Heart left ventricle (tissue), 16 donors: ENCODE measurements around the gene ADAMTSL2. TPM values are rescaled to one million over a fixed set of nuclear protein-coding genes. Genes with fewer than 3 reads are reported as not detected.

Experiments used
- ATAC-seq, 4 donors: fragments of 200-7000 bp; cut with Tn5 transposase; one replicate each; pipeline ENCODE4 v1.9.1; 2020 to 2022; ENCODE audit warnings: moderate library complexity in 4 of 4, mild to moderate bottlenecking in 3 of 4, moderate number of reproducible peaks in 1 of 4
- DNase-seq, 5 donors: peaks; one replicate each; pipeline ENCODE4 v3.0.0-alpha.2; 2020
- H3K27ac ChIP-seq, 12 donors: fragments of 200-600 bp; sonication (generic) in 4 of 12; one replicate each; pipeline versions ENCODE4 v1.5.0 to v1.8.0; 2016 to 2022; ENCODE audit warnings: mild to moderate bottlenecking in 2 of 12
- H3K27me3 ChIP-seq, 9 donors: fragments of 200-600 bp; sonication (generic) in 2 of 9; one replicate each; pipeline versions ENCODE4 v1.5.1 to v1.8.0; 2016 to 2022; ENCODE audit warnings: mild to moderate bottlenecking in 3 of 9
- H3K36me3 ChIP-seq, 9 donors: fragments of 200-600 bp; sonication (generic) in 2 of 9; one replicate each; pipeline versions ENCODE4 v1.5.0 to v1.8.0; 2018 to 2022; ENCODE audit warnings: mild to moderate bottlenecking in 2 of 9
- H3K4me1 ChIP-seq, 12 donors: fragments of 200-600 bp; sonication (generic) in 4 of 12; one replicate each; pipeline versions ENCODE4 v1.5.0 to v1.8.0; 2016 to 2022; ENCODE audit warnings: mild to moderate bottlenecking in 3 of 12
- H3K4me3 ChIP-seq, 12 donors: fragments of 200-600 bp; sonication (generic) in 4 of 12; one replicate each; pipeline versions ENCODE4 v1.5.0 to v1.8.0; 2017 to 2022; ENCODE audit warnings: mild to moderate bottlenecking in 9 of 12, moderate library complexity in 4 of 12
- H3K9me3 ChIP-seq, 12 donors: fragments of 200-600 bp; sonication (generic) in 4 of 12; one replicate each; pipeline versions ENCODE4 v1.5.0 to v1.8.0; 2016 to 2022; ENCODE audit warnings: mild to moderate bottlenecking in 1 of 12
- POLR2A ChIP-seq, 2 donors: fragments of 450-650 bp; IDR thresholded peaks; one replicate each; pipeline ENCODE4 v1.6.1; 2017; ENCODE audit warnings: antibody characterized with exemption in 2 of 2, mild to moderate bottlenecking in 2 of 2, moderate library complexity in 2 of 2
- WGBS, 4 donors: extraction: QIAGEN DNeasy Blood & Tissue Kit in 2 of 4; methylation state at CpG; one replicate each; pipeline versions ENCODE4 v1.1.5 to v1.1.7; 2013 to 2018; 5-methylcytosine and 5-hydroxymethylcytosine counted together
- intact Hi-C, 10 donors: fragments of 100-400 bp; cut with DNase I; formaldehyde crosslinking; loops; one replicate each; pipeline versions ENCODE4 v1.11.1 to v1.14.2; 2022
- polyA plus RNA-seq, 2 donors: library from polyadenylated mRNA; stranded (reverse); fragments of 200-250 nt; gene quantifications; one replicate each; pipeline ENCODE4 v1.2.3, GENCODE V29; 2013
- total RNA-seq, 9 donors: library from RNA; depleted of rRNA in 2 of 9; stranded (reverse); fragments of >200 nt in 2 of 9; fragmentation: NEBNext Ultra II Directional in 3 of 9; extraction: Animal tissue kit (Norgen Biotek cat#: 25700) in 3 of 9; gene quantifications; one replicate each; pipeline versions ENCODE4 v1.1.0 to v1.2.4, GENCODE V29; 2016 to 2023
- TF ChIP-seq, protein P1 (sequence below), 12 donors: fragments of 200-600 bp; sonication (generic) in 4 of 12; IDR thresholded peaks; one replicate each; pipeline versions ENCODE4 v1.5.0 to v1.8.0; 2018 to 2022; ENCODE audit warnings: antibody characterized with exemption in 12 of 12, mild to moderate bottlenecking in 5 of 12
- donor health status: ischemic (EF 13 %, LVEDD 7.1; RV severe dilation, severe dysfunction).
- donor health status: healthy with polysubstance abuse.
- donor health status: DM: no; HTN: yes; CAD: no.
- donor health status: DM: no; HTN: no; CAD: no.
- donor health status: ischemic (EF 25% LVEDD 6.9; RV normal size, moderate dysfunction).
- donor health status: ischemic (EF 25% LVEDD 5.7; RV mildly dilated, moderate dysfunction).
- donor health status: healthy.
- donor health status: DM: yes; HTN: yes; CAD: no.
- donor health status: ischemic (EF 35%, LVEDD 5.7; RV mildly dilated, moderate dysfunction).
- donor health status: nonischemic (EF 11% LVEDD 7.7; RV severe dilation, severe dysfunction).
- donor health status: DM: yes; HTN: yes; CAD: no.
- donor health status: PGD.
- donor health status: ischemic (EF 29% LVEDD 5.4; RV normal size, mild dysfunction).
- donor health status: nonischemic (EF 23%, LVEDD 6.1; RV moderate dilation, normal function).

ADAMTSL2 gene
- total and polyA plus RNA-seq, 11 donors: 2.3 to 5.1 (median 3.7) TPM

DNA sequence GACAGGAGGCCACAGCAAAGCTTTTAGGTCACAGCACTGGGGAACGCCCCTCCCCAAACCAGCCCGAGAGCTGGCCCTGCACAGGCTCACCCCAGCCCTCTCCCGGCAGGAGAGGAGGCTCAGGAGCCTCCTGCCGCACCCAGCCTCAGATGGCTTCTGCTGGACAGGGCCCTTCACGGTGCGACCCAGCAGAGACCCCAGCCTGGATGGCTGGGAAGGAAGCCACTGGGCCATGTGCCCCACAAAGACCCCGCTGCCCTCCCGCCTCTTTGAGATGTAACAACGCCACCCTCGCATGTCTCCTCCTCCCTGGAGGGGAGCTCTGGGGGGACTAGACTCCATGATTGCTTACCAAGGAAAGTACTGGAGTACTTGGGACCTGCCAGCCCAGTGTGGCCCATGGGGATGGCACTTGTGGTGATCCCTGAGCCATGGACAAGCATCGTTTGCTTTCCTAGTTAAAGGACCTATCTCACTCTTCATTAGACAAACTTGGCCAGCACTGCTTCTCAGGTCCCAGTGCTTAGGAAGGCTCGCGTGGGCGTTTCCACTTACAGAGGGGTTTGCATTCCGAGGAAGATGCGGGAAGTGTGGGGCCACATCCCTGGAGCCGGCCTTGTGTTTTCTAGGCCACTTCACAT is 18.8 kb upstream of the ADAMTSL2 start:
- Histone ChIP-seq H3K4me3 (no peak overlapping the region), H3K9me3 (no peaks in the 10 kb centered on the region), H3K36me3 (no peaks in the 10 kb centered on the region), H3K27me3 (no peaks in the 10 kb centered on the region), H3K4me1 (peaks cover 0 to 23% (median 12%) of the 10 kb centered on the region in 12 donors), H3K27ac (no peak overlapping the region)
- TF ChIP-seq, protein P1, sequence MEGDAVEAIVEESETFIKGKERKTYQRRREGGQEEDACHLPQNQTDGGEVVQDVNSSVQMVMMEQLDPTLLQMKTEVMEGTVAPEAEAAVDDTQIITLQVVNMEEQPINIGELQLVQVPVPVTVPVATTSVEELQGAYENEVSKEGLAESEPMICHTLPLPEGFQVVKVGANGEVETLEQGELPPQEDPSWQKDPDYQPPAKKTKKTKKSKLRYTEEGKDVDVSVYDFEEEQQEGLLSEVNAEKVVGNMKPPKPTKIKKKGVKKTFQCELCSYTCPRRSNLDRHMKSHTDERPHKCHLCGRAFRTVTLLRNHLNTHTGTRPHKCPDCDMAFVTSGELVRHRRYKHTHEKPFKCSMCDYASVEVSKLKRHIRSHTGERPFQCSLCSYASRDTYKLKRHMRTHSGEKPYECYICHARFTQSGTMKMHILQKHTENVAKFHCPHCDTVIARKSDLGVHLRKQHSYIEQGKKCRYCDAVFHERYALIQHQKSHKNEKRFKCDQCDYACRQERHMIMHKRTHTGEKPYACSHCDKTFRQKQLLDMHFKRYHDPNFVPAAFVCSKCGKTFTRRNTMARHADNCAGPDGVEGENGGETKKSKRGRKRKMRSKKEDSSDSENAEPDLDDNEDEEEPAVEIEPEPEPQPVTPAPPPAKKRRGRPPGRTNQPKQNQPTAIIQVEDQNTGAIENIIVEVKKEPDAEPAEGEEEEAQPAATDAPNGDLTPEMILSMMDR (IDR thresholded peaks at IDR 0.05): no peak
- no peak for TF ChIP-seq POLR2A (IDR thresholded peaks at IDR 0.05)
- no peak for ATAC-seq
- intact Hi-C loops: no loop called here
- peak in 3 of 5 donors; percentile 9 to 53 (median 15) for DNase-seq
- WGBS, 4 donors: 90 to 94% (median 91%) methylated on average over 17 of the region's 17 CpGs

DNA sequence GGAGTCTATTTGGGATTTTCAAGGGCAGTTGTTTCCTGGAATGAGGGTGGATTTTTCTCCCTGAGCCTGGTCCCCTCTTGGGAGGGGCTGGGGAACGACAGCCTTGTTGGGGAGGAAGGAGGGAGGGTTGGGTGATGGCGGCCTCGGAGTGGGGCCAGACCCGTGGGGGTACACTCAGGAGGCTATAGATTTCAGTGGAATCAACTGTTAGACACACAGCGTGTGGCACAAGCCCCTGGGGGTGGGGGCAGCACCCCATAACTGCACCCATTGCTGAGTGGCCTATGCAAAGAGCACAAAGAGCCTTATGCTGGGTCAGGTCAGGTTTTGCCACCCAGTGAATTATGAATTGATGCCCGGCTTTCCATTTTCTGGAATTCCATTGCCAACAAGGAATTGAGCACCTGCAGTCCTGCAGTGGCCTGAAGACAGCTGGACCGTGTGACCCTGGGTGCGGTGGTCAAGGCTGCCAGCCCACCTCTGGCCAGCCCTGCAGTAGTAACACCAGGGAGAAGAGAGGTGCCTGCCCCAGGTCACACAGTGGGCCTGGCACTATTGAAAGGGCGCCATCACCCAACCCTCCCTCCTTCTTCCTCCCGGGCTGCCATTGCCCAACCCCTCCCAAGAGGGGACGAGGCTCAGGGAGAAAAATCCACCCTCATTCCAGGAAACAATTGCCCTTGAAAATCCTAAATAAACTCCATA is 18.1 kb upstream of the ADAMTSL2 start:
- peaks cover 0 to 23% (median 12%) of the 10 kb centered on the region in 12 donors for H3K4me1 ChIP-seq
- no peaks in the 10 kb centered on the region for H3K27me3 ChIP-seq
- no peak overlapping the region for H3K27ac ChIP-seq
- DNase-seq (peak in 3 of 5 donors; percentile 15 to 39 (median 19)), ATAC-seq (no peak)
- no peak overlapping the region for H3K4me3 ChIP-seq
- no peak for TF ChIP-seq POLR2A (IDR thresholded peaks at IDR 0.05)
- TF ChIP-seq, protein P1 (IDR thresholded peaks at IDR 0.05): no peak
- no peaks in the 10 kb centered on the region for H3K36me3 ChIP-seq
- intact Hi-C loops: no loop called here
- H3K9me3 ChIP-seq: no peaks in the 10 kb centered on the region
- 82 to 91% (median 88%) methylated on average over 9 to 11 of the region's 11 CpGs for WGBS, 4 donors

DNA sequence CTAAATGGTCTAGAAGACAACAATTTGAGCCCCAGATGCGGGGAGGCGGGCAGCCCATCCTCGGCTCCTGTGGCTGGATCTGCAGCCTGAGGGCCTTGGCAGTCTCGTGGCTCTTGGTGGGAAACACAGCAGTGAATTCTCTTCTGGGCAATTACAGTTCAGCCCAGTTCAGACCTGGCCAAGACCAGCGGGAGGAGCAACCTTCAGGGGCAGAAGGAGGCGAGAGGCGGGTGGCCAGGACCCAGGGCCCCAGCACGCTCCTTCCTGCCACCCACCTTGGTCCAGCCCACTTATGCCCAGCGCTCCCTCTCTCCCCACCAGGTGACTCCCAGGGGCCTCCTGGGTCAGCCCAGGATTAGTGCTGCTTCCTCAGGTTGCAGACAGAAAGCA is 17.5 kb upstream of the ADAMTSL2 start:
- ATAC-seq (no peak), DNase-seq (peak in 3 of 5 donors; percentile 6 to 14 (median 6))
- Histone ChIP-seq H3K4me3 (no peak overlapping the region), H3K4me1 (peaks cover 0 to 23% (median 12%) of the 10 kb centered on the region in 12 donors), H3K27ac (no peak overlapping the region), H3K9me3 (no peaks in the 10 kb centered on the region), H3K27me3 (no peaks in the 10 kb centered on the region), H3K36me3 (no peaks in the 10 kb centered on the region)
- 90 to 97% (median 95%) methylated on average over 8 to 9 of the region's 9 CpGs for WGBS, 4 donors
- TF ChIP-seq, protein P1 (IDR thresholded peaks at IDR 0.05): no peak
- TF ChIP-seq POLR2A (IDR thresholded peaks at IDR 0.05): no peak
- intact Hi-C loops: no loop called here

DNA sequence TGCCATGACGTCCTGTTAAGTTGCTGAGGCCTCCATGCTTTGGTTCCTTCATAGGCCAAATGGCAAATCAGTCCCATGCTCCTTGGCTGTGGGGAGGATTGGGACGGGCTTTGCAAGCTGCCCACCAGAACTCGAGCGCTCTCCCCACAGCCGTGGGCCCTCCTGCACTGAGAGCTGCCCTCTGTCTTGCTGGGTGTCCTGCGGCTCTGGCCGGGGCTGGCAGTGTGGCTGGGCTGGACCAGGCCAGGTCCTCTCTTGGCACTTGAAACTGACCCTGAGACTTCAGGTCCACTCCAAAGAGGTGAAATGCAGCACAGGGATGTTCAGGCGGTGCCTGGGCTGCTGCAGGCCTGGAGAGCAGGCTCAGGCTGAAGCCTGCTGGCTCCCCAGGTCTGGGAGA is 16.8 kb upstream of the ADAMTSL2 start:
- no peak for ATAC-seq
- WGBS, 4 donors: 78 to 84% (median 82%) methylated on average over 7 to 8 of the region's 8 CpGs
- DNase-seq: peak in 3 of 5 donors; percentile 15 to 50 (median 19)
- no peak for TF ChIP-seq POLR2A (IDR thresholded peaks at IDR 0.05)
- TF ChIP-seq, protein P1 (IDR thresholded peaks at IDR 0.05): no peak
- peaks cover 0 to 23% (median 12%) of the 10 kb centered on the region in 12 donors for H3K4me1 ChIP-seq
- H3K27me3 ChIP-seq: no peaks in the 10 kb centered on the region
- H3K27ac ChIP-seq: no peak overlapping the region
- intact Hi-C loops: no loop called here
- H3K9me3 ChIP-seq: no peaks in the 10 kb centered on the region
- no peak overlapping the region for H3K4me3 ChIP-seq
- no peaks in the 10 kb centered on the region for H3K36me3 ChIP-seq
